Fibroblast of skin of right biceps (primary cell): ENCODE results near the gene ARID1B.

Source experiments
- DNase-seq: peaks from one replicate; pipeline ENCODE4 v3.0.0-alpha.2; 2013

ARID1B gene

DNA sequence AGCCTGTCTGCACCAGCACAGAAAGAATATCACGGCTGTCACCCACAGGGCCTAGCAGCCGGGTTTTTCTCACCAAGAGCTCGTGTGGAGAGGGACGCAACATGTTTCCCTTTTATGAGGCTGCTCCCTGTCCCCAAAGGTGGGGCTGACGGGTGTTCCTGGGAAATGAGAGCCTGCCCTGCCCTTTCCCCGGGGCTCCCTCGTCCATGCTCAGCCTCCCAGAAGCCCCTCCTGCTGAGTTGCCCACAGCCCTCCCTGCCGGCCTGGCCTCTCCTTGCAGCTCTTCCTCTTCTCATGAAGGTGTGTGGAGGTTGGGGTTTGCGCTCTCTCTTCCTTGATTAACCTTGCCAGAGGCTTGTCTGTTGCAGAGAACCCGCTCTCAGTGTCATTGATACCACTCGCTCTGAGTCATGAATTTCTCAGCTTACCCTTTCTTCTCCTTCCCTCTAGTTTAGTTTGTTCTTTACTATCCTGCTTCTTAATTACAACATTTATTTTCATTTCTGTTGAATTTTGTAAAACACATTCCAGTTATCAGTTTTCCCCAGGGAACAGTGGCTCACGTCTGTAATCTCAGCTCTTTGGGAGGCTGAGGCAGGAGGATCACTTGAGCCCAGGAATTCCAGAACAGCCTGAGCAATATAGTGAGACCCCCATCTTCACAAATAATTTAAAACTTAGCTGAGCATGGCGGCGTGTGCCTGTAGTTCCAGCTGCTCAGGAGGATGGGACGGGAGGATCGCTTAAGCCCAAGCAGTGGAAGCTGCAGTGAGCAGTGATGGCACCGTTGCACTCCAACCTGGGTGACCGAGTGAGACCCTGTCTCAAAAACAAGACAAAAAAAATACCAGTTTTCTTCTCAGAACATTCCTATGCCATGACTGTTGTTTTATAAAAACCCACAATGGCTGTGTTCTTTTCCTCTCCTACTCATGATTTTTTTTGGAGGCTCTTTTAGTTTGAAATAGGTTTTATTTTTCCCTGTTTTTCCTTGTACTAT is 442.3 kb downstream of the ARID1B start:
- DNase-seq, result peak; percentile 74

DNA sequence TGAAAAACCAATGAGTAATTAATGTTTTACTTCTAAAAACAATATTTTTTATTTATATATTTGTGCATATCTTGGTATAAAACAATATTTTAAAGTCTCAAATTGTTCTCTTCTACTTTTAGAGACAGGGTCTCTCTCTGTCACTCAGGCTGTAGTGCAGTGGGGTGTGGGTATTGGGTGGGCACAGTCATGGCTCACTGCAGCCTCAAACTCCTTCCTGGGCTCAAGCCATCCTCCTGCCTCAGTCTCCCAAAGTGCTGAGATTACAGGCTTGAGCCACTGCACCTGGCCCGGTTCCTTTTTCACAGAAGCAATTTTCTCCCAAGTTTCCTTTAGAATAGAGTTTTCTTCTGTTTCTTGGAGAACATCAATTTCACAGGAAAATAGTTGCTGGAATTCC is 443.3 kb downstream of the ARID1B start:
- no peak for DNase-seq

DNA sequence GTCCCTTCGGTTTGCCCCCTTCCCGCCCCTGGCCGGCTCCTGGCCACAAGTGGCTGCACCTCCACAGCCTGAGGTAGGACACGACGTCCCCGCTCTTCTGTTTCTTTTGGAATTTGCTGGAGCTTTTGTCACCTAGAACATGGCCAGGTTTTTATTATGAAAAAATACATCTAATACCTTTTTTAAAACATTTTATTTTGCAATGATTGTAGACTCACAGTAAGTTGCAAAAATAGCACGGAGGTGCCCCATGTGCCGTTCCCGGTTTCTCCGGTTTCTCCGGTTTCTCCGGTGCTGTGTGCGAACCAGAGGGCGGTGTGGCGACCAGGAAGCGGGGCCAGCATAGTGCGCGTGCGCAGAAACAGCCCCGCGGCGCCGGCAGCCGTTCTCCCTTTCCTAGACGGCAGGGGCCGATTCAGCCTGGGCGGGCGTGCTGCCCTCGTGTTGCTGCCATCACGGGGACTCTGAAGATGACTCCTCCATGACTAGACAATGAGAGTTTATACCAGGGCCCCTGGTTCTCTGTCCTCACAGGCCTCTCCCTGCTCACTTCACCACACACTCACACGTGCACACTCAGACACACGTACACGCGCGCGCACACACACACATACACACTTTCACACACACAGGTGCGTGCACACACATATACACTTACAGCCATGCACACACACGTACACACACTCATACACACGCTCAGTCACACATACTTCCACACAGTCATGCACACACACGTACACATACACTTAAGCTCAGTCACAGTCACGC is 444.1 kb downstream of the ARID1B start:
- DNase-seq, result peak; percentile 79

DNA sequence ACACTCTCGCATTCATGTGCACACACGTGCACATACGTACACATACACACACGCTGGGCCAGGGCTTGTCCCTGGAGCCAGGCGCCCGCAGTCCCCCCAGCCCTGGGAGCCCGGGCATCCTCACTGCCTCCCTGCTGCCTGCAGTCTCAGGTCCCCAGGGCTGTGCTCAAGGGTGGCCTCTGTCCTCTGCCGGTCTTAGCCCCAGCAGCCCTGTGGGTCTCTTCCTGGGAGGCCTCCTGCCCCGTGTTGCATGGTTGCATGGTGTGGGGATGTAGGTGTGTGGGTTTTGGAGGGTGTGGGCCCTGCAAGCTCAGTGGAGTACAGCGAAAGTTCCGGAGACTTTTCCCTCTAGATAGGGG is 444.6 kb downstream of the ARID1B start:
- no peak for DNase-seq

DNA sequence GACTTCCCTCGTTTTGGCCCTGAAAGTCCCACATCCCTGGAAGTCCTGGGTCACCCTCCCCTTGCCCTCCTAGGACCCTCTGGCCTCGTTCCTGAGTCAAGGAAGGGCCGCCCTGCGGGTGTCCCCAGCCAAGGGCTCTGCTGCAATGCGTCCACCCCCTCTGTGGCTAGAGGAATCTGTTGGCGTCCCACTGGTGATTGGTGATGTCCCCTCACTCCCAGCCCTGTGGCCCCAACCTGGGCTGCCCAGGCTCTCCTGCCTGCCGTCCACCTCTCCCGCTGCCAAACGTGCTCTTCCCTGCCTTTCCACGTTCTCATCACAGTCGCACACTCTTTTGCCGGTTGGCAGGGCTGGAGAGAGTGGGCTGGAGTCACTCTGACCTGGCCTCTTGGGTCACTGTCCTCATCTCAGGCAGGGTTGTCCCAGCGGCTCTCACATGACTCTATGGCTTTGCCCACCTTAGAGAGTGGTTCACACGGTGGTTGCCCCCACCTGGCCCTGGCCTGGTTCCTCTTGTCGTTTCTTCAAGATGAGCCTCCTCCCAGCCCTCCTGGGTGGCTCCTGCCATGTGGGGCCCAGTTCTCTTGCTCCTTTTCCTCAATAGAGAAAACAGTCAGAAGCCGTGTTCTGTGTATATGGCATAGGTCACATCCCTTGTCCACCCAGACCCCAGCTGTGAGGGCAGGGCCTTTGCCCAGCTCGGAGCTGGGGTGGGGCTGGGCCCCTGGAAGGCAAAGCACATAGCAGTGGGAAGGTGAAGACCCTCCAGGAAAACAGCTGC is 445.2 kb downstream of the ARID1B start:
- no peak for DNase-seq

DNA sequence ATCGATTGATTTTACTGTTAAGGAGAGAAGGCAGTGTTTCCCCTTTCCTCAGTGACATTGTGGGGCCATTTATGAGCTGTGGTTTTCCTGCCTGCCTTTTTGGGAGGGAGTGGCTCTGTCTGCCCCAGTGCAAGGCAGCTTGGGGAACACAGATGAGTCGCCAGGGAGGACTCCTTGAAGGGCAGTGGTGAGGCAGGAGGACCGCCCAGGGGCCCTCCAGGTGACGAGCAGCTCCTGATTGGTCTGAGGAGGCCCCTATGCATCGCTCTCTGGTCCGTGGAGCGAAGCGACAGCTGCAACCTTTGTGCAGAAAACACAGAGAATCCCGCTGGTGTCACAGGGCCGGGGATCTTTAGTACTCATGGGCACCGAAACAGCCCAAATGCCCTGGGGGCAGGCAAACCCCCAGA is 445.8 kb downstream of the ARID1B start:
- peak; percentile 31 for DNase-seq

DNA sequence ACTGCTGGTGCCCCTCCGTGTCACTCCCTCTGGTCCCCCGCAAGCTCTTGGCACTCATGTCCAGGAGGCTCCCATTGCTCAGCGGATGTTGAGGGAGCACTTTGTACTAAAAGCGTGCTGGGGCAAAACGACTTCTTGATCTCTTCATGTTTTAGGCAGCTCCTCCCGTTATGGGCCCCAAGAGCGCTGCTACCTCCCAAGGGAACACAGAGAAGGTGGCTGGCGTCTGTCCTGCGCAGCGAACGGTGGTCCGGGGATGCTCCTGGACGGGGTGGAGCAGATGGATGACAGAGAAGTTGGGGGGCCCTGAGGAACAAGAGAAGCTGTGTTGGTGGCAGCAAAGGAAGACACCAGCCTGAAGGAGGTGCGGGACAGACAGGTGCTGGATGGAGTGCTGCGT is 446.3 kb downstream of the ARID1B start:
- DNase-seq, result no peak

DNA sequence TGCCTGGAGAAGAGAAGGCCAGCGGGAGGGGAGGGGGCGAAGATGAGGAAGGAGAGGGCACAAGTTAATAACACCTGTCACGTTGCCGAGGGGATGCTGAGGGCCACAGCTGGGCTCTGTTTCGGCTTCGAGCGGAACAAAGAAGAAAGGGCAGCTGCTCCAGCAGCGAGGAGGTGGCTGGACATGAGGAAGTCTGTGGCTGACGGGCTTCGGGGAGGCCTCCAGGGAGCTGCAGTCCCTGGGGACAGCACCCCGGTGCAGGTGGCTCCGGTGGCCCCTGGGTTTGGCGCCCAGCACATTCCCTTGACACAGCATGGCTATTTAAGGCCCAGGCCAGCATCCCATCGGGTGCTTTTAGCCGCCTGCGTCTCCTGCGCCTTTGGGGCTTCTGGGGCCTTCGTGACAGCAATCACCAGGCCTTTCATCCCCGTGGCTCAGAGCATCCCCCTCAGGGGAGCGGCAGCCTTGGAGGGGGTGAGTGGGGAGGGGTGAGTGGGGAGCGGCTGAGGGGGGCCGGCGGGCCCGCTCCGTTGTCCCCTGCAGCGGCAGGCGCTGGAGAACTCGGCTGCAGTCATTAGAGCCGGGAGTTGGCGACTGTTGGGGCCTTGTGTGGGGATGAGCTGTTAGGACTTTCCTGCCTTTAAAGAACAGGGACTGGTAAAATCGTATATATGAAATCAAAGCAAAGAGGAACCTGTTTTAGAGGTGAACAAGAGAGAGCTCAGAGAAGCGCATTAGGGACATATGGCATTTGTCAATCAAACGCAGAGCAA is 447.2 kb downstream of the ARID1B start:
- no peak for DNase-seq

DNA sequence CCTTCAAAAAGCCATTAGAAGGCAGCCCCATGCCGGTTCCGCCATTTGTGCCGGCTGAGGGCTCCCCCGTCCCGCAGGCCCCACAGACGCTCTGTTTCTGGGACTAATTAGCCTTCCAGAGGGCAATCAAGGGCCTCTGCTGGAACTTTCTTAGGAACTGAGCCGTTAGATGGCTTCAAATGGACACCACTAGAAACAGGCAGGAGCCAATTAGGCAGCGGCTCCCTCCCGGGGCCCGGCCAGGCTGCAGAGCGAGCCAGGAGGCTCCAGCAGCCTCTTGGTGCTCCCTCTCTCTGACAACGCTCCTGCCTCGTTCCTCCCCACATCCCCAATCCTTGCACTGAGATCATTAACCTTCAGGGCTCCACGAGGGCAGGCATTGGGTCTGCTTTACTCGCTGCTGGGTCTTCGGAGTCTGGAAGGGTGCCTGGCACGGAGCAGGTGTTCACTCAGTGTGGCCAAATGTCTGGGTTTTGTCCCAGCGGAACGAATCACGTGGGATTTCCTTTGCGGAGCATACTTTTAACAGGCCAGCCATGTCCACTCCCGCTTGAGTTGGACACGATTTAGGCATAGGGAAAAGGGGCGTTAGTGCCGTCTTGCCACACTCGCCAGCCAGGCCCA is 447.9 kb downstream of the ARID1B start:
- no peak for DNase-seq

DNA sequence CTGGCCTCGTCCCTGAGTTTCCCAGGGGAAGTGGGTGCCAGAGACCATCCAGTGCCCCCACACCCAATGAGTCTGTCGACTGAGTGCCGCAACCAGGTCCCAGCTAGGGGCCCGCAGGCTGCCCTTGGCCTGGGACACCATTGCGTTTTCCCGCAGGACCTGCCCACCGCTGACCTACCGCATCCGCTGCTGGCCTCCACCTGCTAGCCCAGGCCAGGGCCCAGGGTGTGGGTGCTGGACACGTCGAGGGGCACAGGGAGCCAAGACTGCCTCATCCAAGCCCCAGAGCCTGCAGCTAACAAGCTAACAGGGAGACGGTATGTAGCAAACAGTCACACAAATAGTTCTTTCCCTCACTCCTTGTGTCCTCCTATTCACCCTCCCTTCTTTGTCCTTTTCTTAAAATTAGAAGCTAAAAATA is 448.4 kb downstream of the ARID1B start:
- no peak for DNase-seq

DNA sequence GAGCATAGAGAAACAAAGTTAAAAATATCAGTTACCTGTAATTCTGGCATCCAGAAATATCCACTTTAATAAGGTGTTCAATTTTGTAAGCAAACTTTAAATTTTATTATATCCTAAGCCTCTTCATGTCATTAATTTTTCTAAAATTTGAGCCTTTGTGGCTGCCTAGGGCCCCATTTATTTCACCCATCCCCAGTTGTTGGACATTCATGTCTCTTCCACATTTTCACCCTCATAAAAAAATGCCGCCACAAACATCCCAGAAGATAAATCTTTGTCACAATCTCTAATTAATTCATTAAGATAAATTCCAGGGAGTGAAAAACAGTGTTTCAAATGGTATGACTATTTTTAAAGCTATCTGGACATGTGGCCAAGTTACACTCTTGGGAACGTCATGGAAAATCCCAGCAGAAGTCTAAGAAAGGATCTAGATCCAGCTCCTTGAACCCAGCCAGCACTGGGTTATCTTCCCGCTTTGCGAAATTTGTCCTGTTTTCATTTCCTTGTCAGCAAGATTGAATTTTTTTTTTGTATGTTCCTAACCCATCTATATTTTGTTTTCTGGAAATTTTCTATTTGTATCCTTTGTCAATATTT is 448.9 kb downstream of the ARID1B start:
- peak; percentile 83 for DNase-seq

DNA sequence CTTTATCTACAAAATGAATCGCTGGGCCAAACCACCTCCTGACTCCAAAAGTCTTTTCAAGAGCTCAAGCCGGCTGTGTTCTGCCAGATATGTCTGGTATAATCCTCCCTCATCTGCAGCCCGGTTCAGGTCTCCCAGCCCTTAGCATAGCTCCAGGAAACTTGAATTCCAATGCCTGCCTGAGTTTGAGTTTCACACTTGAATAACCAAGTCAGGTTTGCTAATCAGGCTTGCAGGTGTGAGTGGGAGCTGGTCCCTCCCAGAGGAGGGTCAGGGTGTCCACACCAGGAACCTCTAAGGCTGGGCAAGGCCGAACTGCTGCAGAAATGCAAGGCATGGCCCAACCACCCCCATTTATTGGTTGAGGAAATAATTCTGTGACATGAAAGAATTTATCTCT is 449.6 kb downstream of the ARID1B start:
- DNase-seq, result no peak

DNA sequence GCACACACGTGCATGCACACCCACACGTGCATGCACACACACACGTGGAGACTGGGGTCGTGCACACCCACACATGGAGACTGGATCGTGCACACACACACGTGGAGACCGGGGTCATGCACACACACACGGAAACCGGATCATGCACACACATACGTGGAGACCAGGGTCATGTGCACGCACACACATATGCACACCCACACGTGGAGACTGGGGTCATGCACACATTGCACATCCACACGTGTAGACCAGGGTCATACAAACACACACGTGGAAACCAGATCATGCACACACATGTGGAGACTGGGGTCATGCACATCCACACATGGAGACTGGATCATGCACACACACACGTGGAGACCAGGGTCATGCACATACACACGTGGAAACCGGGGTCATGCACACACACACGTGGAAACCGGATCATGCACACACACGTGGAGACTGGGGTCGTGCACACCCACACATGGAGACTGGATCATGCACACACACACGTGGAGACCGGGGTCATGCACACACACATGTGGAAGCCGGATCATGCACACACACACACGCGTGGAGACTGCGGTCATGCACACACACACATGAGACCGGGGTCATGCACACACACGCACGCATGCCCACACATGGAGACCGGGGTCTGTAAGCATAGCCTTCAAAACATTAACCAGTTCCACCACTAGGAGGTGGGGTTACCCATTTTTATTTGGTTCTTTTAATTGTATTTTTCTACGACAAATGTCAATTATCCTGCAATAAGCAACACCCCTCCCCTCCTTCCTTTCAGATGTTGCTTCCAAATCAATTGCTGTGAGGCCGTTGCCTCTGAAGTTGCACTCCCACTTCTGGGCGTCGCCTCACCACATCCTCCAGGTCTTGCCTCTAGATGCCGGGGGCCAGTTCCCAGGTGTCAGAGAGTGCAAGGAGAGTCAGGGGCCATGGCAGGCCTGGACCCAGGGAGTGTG is 450.3 kb downstream of the ARID1B start:
- no peak for DNase-seq

DNA sequence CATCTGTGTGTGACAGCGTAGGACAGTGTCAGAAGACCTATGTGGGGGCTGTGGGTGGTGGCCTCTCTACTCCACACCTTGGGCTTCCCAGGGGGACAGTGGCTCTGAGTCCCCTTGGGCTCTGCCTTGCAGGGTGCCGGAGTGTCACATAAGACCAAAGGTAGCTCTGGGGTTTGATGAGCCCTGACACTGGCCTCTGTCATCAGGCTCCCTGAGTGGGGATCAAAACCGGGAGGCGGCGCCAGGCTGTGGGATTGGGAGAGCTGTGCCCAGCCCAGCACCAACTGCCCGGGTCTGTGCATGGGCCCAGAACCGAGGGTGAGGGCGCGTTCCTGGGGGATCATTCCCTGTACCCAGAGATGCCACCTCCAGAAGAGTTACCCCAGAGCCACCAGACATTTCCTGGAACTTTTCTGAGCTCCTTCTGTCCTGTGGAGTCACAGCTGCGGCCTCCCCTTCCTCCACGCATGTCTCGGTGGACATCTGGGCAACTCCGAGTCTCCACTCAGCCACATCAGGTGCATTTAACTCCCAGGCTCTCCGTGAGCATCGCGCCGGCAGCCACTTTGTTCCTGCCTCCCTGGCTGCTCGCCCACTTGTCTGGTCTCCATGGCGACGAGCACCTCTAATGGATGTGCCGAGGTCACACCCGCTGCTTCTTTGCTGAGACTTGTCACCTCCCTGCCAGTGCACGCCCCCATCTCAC is 451.4 kb downstream of the ARID1B start:
- no peak for DNase-seq

DNA sequence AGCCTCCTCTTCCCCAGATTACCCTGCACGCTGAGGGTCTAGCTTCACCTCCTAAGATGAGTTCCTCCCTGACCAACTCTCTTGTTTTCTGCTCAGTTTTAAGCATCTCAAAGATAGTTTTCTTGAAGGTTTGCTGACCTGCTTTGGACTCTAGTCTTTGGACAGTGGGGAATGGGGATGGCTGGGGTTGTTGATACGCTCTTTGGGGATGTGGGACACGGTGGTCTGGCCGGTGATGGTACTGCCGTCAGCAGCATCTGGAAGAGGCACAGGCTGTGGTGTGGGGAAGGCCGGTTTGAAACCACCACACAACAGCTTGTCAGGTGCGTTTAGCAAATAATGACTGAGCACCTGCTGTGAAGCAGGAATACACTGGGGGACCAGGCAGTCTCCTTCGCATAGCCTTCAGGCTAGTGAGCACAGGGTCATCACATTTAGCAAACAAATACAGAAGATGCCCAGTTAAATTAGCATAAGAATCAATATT is 452.0 kb downstream of the ARID1B start:
- DNase-seq, result no peak

DNA sequence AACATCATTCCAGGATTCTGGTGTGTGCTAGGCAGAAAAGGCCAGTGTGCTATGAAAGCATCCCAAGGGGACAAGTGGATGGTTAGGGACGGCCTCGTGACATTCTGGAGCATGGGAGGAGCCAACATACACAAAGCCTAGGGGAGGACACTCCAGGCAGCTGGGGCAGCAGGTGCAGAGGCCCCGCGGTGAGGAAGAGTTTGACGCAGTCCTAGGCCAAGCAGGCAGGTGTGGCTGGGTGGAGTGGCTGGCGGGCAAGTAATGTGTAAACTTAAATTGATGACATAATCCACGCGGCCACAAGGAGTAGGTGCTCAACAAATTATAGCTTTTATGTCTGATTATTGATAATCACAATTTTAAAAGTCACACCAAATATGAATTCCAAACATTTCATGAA is 452.5 kb downstream of the ARID1B start:
- no peak for DNase-seq

DNA sequence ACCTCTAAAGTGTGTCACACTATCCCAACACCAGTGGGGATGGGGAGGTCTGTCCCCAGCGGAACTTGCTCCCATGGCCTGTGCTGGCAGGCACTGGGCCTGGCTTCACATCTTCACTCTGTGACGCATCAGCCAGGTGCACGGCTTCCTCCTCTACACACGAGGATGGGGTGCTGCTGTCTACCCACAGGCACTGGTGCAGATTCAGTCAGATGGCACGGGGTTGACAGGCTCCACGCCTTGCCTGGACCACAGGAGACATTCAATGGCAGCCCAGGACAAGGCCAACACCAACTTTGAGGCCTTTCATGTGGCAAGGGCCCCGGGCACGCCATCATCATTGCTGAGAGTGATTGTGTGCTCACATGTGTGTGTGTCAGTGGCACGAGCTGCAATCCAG is 453.7 kb downstream of the ARID1B start:
- DNase-seq, result no peak

DNA sequence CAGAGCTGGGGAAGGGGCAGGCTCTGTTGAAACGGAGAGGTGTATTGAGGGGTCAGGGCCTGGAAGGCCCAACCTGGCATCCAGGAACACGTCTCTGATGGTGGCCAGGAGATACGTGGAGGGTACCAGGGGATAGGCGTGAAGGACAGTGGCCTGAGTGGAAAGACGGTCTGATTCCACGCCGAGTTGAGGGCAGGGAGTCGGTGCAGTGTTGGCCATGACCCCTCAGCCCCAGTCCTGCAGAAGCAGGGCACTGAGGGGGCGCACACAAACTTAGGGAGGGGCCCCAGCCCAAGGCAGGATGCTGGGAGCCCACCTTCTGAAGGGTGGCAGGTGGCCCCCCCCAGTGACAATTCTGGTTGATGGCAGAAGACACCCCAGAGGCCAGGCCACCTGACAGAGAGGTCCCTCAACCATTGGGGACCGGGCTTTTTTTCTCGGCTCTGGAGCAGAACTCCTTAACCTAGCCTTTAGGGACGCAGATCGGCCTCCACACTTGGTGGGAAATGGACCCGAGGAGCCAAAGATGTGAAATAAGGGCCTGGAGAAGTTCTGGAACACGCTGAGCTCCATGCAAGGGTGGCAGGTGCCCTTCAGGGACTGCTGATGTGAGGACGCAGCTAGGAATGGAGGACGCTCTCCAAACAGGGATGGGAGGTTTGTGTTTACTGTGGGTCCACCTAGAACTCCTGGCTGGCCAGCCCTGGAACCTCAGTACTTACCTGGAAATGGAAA is 455.1 kb downstream of the ARID1B start:
- no peak for DNase-seq

DNA sequence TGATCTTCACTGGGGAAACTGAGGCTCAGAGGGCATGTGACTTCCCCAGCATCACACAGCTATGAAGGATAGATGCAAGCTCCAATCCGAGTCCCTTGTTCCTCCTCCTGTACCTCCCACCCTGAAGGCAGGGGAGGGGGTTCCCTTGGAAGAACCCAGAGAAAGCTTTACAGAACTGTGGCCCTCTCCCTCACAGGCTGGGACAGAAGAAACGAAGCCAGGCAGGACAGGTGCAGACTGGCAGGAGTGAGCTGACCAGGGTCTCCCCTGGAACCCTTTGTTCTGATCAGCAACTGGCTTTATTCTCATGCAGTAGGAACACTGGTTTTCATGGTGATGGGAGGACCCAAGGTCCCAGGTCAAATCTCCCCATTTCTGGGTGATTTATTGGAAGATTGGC is 456.0 kb downstream of the ARID1B start:
- no peak for DNase-seq
